ENCODE data around the gene DUOX1.

The DUOX1 gene

GRCh38 chr15:45200799-45201556, 71.2 kb downstream of the DUOX1 start:
- TF ChIP-seq CTCF (IDR thresholded peaks at IDR 0.05; ENCODE audit: insufficient read depth, low read depth, low read length, missing control alignments) = no peak
- peak overlapping the region; percentile 81 for H3K4me3 ChIP-seq (ENCODE audit: low read length)

GRCh38 chr15:45201557-45201859, 71.7 kb downstream of the DUOX1 start:
- no peak for DNase-seq (ENCODE audit: low read depth)
- no peak overlapping the region for H3K4me3 ChIP-seq (ENCODE audit: low read length)
- no peak for TF ChIP-seq CTCF (IDR thresholded peaks at IDR 0.05; ENCODE audit: insufficient read depth, low read depth, low read length, missing control alignments)

More at GRCh38 chr15:45200799-45201556, 71.2 kb downstream of the DUOX1 start:
- peak; percentile 83 for DNase-seq (ENCODE audit: low read depth)

GRCh38 chr15:45201869-45202268, 72.1 kb downstream of the DUOX1 start:
- no peak for DNase-seq (ENCODE audit: low read depth)
- no peak for TF ChIP-seq CTCF (IDR thresholded peaks at IDR 0.05; ENCODE audit: insufficient read depth, low read depth, low read length, missing control alignments)
- no peak overlapping the region for H3K4me3 ChIP-seq (ENCODE audit: low read length)

- TF ChIP-seq CTCF (IDR thresholded peaks at IDR 0.05; ENCODE audit: insufficient read depth, low read depth, low read length, missing control alignments) = no peak
- no peak for DNase-seq (ENCODE audit: low read depth)
- H3K4me3 ChIP-seq (ENCODE audit: low read length) = no peak overlapping the region
These were observed 73.4 kb downstream of the DUOX1 start for GRCh38 chr15:45203182-45203581.

GRCh38 chr15:45205192-45205591, 75.4 kb downstream of the DUOX1 start:
- peak; percentile 82 for DNase-seq (ENCODE audit: low read depth)
- H3K4me3 ChIP-seq (ENCODE audit: low read length) = no peak overlapping the region
- peak; percentile 95 for TF ChIP-seq CTCF (IDR thresholded peaks at IDR 0.05; ENCODE audit: insufficient read depth, low read depth, low read length, missing control alignments)

- DNase-seq (ENCODE audit: low read depth) = no peak
- no peak overlapping the region for H3K4me3 ChIP-seq (ENCODE audit: low read length)
- TF ChIP-seq CTCF (IDR thresholded peaks at IDR 0.05; ENCODE audit: insufficient read depth, low read depth, low read length, missing control alignments) = no peak
These were observed 82.7 kb downstream of the DUOX1 start for GRCh38 chr15:45212493-45212892.

Data from epithelial cell of esophagus (primary cell).